ENCODE results near the gene PRELID3B. TPM values are rescaled to one million over a fixed set of nuclear protein-coding genes. Genes with fewer than 3 reads are reported as not detected.
"Not testable (repeated sequence)": the region's sequence is repeated elsewhere in the genome, so short reads cannot be mapped to it uniquely, and the experiment has no call there.

Gene PRELID3B
- total RNA-seq, 1 donor from 2014 or later: 93.8 TPM

DNA sequence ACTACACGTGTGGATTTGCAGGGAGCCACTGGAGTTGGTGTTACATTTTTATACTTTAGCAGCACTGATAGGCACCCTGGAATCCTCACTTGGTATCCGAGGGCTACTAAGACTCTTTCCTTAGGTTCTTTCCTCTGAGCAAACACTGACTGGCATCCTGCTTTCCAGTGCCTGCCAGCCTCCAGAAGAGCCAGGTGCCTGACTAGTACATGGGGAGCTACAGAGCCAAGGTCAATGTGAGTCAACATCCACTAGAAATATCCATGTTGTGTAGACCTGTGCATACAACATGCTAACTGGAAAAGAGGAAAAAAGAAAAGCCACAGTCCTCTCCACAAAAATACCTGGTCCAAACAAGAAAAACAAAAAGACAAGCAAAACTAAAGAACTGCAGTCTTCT is 17.5 kb downstream of the PRELID3B start:
- DNase-seq: no peak

DNA sequence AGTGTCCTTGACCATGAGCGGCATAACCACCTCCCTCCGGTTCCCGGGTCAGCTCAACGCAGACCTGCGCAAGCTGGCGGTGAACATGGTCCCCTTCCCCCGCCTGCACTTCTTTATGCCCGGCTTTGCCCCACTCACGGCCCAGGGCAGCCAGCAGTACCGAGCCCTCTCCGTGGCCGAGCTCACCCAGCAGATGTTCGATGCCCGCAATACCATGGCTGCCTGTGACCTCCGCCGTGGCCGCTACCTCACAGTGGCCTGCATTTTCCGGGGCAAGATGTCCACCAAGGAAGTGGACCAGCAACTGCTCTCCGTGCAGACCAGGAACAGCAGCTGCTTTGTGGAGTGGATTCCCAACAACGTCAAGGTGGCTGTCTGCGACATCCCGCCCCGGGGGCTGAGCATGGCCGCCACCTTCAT is 18.5 kb downstream of the PRELID3B start:
- no peak for DNase-seq

DNA sequence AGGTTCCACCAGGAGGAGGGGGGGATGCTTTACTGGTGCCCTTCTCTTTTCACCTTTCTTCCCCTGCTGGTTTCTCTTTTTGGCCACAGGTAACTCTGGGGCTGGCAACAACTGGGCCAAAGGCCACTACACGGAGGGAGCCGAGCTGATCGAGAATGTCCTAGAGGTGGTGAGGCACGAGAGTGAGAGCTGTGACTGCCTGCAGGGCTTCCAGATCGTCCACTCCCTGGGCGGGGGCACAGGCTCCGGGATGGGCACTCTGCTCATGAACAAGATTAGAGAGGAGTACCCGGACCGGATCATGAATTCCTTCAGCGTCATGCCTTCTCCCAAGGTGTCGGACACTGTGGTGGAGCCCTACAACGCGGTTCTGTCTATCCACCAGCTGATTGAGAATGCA is 19.0 kb downstream of the PRELID3B start:
- DNase-seq: no peak

DNA sequence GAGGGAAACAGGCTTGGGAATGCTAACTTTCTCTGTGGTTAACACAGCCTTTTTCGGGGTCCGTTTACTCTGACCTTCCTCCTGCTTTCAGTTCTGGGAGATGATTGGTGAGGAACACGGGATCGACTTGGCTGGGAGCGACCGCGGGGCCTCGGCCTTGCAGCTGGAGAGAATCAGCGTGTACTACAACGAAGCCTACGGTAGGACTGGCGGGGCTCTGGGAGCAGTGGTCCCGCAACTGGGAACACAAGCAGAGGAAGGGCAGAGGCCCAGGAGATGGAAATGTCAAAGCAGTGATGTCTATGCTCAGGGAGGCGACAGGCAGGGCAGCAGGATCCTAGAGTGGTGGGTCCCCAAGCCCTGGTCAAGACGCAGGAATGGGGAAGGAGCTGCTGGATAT is 19.8 kb downstream of the PRELID3B start:
- no peak for DNase-seq

DNA sequence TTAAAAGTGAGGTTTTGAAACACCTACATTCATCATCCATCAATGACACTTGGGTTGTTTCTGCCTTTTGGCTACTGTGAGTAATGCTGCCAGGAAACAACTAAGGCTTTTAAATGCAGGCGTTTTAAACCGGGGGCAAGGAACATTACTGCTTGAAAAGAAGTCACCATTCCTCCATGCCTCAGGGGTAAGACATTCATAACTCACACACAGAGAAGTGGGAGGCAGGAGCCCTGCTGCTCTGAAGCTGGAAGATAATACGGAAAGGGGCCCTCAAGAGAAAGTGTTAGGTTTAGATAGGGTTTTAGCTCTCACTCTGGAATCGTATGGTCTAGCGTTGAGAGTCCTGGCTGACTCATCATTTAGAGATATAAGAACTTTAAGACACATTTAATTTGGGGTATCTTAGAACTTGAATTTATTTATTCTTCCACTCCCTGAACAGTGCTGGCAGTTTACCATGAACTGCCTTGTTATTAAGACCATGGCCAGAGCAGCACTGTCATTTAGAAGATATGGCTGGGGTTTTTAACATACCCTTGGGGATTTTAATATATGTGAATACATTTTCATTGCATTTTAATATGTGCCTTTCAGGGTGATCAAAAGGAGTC is 21.5 kb downstream of the PRELID3B start:
- DNase-seq: no peak

DNA sequence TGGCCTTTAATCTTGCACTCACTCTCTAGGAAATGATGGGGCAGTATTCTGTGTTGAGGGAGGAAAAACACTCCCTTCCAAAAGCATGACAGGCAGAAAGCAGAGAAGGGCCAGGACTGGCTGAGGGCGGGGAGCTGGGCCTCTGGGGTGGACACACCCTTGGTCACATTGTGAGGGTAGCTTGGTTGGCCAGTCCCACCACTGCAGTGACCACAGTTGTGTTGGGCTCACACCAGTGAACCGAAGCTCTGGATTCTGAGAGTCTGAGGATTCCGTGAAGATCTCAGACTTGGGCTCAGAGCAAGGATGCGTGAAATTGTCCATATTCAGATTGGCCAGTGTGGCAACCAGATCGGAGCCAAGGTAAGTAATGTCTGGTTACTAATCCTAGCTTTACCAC is 23.4 kb downstream of the PRELID3B start, which contains the start of gene TUBB1:
TSS of gene TUBB1 (plus strand) at position 213 of the 400 bp plus-strand sequence. CDS start at position 307, 94 bp downstream.
- DNase-seq: no peak

DNA sequence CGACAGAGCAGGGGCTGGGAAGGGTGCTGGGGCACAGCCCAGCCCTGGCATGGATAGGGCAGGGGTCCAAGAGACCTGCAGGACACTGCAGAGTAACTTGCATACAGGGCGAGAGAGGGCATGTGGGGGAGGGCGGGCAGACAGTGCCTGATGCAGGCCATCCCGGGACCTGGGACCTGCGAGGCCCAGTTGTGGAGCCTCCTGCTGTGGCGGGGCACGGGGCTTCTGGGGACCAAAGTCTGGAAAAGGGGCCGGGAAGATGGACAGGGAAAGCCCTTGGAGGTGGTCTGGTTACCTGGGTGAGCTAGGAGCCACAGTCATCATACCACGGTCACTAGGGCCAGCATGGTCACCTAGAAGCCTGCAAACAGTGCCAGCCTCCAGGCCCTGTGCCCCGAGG is 23.8 kb downstream of the PRELID3B start:
- DNase-seq: no peak

DNA sequence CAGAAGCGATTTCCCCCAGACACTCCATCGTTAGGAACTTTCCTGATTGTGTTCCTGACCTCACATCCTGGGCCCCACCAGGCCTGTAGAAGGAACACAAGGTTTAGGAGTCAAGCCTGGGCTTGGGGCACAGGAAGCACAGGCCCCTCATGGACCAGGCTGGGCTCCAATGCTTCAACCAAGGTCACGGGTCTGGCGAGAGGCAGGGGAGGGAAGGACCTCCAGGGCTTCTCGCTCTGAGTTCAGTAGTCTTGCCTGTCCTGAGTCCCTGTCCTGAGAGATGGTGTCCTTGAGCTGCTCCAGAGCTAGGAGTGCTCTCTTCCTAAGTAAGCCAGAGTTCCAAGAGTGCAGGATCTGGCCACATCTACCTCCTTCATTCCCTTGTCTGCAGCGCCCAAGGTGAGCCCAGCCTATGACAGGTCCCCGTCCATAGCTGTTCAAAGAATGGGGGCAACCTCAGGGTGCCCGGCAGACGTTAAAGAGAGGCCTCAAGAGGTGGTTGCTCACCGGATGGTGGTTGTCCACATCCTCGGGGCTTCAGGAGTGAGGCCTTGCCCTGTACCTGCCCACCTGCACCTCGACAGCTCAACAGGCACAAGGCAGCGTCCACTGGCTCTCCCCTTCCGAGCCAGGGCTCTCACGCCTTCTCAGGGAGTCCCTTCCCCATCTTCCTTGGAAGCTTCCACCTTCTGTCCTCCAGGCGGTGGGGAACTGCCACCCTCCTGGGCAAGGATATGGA is 24.9 kb downstream of the PRELID3B start:
- DNase-seq: no peak

DNA sequence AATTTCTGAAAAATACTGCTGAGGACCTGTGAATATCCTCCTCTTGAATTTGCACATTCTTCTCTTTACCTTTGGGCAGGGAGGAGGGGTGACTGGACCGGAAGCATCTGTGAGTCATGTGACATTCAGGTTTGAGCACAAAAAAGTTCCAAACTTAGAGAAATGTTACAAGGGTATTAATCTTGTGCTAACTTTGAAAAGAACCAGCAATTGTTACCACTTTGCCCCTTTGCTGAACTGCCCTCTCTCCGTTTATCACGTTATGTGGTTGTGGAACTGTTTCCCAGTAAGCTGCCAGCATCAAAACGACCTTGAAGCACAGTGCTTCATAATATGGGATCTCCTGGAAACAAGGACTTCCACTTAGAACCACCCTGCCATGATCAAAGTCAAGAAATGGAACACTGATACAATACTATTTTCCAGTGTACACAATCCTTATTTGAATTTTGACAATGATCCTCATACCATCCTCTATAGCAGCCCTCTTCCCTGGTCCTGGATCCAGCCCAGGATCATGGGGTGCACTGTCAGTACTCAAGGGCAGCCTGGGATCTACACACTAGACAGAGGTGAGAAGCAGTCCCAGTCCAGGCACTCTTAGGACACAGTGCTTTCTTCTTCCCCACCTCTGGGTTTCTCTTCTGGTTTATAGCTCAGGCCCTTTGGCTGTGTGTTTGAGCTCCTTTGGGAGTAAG is 25.6 kb downstream of the PRELID3B start:
- peak; percentile 55 for DNase-seq

DNA sequence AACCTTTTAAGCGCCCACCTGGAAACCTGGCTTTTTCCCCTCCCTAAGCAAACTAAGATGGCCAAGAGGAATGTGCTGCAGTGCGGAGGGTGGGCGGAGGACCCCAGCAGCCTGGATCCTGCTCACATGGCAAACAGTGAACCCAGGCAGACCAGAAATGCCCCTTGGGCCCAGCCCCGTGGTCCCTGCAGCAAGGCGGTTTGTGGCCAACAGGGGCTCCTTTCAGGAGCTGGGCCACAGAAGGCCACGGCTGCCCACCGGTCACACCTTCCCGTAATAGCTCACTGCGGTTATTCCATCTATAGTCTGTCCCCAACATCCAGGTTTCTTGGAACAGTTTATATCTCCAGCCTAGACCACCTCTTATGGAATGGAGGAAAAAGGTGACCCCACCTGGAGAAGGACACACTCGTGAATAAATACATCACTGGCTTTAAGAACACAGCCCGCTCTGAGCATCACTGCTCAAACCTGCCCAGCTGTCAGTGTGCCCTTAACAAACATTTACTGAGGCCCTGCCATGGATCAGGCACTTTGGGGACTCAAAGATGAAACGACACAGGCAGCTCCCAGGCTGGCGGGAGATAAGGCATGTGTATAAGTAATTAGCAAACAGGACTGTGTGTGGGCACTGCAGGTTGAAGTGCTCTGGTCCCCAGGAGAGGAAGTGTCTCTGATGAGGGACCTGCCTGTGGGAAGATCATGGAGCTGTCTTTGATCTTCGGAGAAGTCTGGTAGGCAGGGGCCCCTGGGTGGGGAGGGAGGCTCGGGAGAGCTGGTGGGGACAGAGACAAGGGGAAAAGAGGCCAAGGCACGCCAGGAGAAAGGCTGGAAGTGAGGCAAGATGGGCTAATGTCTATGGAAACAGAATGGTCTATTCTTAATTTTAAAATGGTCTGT is 26.5 kb downstream of the PRELID3B start:
- DNase-seq: no peak

DNA sequence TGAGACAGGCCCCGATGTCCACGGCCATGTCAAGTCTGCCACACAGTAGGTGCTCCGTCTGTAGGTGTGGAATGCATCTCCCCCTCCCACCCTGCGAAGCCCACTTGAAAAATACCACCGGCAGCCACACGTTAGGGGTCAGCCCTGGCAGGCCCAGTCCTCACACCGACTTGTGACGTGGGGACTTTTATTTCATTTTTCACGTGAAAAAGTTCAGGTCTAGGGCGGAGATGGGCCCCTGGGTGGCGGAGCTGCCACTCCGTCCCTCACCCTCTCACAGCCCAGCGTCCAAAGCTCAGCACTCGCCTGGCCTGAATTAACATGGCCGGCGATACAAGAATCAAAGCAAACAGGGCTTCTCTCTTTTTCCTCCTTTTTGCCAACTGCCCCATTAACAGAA is 27.2 kb downstream of the PRELID3B start:
- DNase-seq: no peak

DNA sequence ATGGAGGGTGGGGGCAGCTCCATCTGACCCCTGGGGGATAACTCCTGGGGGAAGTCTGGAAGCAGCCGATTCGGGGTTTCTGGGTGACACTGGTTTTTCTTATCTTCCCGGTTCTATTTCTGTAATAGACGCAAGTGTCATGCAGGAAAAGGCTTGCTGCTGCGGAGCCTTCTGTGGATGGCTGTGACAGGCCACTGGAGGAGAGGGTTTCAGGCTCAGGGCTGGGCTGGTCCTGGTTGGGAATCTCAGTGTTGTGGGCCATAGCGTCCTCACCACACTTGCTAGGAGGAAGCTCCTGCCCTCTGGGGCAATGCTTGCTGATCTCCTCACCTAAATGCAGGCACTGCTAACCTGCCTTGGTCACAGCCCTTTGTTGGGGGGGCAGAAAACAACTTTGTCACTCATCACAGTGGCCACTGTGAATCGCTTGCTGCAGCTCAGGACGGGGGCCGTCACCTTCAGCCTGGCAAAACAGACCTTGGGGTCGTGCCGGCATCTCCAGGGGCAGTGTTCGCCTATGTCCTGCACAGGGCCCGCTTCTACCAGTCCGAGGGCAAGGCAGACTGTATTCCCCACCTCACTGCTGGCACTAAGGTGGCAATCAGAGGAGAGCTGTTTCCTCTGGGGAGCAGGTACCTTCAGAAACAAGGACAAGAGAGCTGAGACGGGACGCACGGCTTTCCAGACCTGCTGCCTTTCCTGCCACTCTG is 27.8 kb downstream of the PRELID3B start:
- no peak for DNase-seq

DNA sequence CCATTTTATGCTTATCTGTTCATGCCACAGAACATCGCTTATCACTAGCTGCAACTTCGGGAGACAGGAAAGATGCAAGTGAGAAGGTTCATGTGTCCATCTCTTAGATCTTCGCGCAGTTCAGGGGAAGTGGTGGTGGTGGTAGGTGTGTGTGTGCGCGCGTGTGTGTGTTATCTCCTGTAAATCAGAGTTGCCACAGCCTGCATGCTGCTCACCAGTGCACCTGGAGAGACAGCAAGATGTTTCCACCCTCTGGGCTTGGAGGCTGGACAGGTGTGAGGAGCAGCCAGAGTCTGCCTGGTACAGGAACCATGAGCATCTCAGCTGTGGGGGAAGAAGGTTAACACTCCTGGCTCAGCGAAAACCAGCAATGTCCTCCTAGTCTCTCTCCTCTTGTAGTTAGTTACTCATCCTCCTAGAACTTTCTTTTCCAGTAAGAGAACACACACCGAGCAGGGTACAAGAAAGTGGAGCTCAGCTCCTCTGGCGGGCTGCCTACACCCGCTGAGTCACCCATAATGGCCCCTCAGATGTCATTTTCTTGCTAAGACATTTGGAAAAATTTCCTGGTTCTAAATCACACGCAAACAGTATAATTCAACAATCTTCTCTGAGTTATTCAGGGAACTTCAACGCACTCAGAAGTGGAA is 28.5 kb downstream of the PRELID3B start:
- no peak for DNase-seq

DNA sequence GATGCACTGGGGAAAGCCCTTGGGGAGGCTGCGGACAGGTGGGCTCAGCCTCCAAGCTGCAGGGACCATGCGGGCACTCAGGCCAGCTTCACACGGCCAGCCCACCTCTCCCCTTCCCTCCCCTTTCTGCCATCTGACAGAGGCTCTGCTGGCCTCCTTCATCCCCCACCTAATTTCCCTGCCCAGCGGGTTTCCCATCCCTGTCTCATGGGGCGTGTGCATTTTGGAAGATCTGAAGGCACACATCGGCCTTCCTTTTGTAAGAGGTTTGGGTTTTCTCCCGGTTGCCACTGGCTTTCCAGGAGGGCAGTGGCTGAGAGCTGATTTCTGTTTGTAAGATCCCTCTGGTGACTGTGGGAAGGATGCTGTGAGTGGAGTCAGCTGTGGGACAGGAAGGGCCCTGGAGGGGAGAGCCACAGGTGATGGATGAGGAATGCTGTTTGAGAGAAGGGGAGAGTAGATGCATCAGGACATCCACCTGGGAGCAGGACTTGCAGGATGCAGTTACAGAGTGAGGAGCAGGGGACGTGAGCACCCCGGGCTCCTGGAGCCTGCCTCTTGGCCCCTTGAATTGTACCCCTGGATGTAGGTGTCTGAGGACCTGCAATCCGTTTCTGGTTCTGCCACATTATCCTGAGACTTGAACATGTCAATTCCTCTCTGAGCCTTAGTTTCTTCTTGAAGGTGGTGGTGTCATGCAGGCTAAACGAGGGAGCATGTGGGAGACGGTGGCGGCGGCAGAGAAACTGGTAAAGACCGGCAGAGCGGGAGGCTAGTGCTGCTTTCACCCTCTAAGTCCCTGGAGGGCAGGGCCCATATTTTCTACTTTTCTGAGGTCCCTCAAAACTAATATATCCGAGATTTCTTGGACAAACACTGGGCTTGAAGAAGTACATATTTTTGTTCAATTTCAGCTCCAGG is 29.3 kb downstream of the PRELID3B start:
- no peak for DNase-seq

DNA sequence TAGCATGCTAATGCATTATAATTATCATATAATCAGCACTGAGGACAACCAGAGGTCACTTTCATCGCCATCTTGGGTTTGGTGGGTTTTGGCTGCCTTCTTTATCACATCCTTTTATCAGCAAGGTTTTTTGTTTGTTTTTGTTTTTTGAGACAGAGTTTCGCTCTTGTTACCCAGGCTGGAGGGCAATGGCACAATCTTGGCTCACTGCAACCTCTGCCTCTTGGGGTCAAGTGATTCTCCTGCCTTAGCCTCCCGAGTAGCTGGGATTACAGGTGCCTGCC is 30.8 kb downstream of the PRELID3B start:
- not testable (repeated sequence) for DNase-seq

DNA sequence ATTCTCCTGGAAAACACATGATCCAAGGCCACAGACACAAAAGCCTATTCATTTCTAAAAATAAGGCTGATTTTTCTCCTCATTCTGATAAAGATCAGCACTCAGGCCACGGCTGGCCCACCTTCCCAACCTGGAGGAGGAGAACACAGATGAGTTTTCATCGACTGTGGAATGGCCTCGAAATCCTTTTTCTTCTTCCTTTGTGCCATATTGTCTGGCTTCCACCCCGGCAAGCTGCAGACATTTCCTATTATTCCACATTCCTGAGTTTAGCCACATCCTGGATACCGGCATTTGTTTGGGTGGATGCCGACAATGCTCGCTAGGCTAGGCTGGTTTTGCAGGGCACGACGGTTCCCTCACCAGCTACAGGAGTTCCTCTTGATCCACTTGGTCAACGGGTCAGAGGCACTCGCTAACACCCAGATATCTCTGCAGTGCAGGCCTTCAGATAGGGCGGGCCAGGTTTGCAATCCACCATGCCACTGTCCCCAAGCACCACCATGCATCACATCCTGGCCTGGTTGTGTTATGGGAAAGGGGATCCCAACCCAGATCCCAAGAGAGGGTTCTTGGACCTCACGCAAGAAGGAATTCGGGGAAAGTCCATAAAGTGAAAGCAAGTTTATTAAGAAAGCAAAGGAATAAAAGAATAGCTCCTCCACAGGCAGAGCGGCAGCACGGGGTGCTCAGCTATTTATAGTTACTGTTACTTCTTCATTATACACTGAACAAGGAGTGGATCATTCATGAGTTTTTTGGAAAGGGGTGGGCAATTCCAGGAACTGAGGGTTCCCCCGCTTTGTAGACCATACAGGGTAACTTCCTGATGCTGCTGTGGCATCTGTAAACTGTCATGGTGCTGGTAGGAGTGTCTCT is 31.4 kb downstream of the PRELID3B start:
- peak; percentile 97 for DNase-seq

DNA sequence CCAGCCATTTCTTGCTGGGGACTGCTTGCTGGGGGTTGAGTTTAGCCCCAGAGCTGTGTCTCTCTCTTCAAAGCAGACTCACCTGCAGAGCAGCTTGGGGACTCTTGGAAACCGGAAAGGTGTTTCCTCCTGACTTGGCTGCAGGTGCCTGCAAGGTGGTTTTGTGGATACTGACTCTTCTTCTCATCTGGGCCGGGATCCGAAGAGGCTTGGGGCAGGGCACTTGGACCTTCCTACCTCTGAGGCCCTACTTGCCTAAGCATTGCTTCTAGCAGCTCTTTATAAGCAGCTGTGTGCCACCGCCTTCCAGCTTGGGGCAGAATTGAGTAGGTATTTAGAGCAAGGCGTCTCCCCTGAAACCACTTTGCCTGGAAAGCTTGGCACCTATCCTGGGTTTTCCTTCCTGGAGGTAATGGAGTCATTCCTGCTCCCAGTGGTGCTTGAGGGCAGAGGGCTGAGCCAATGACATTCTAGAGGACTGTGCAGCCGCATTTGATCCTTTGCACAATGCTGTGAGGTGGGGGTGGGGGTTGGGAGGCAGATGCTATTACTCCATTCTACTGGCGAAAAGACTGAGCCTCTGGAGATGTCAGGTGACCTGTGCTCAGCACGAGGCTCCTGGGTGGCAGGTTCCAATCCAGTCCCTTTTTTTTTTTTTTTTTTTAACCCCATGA is 32.1 kb downstream of the PRELID3B start:
- DNase-seq: peak; percentile 84

DNA sequence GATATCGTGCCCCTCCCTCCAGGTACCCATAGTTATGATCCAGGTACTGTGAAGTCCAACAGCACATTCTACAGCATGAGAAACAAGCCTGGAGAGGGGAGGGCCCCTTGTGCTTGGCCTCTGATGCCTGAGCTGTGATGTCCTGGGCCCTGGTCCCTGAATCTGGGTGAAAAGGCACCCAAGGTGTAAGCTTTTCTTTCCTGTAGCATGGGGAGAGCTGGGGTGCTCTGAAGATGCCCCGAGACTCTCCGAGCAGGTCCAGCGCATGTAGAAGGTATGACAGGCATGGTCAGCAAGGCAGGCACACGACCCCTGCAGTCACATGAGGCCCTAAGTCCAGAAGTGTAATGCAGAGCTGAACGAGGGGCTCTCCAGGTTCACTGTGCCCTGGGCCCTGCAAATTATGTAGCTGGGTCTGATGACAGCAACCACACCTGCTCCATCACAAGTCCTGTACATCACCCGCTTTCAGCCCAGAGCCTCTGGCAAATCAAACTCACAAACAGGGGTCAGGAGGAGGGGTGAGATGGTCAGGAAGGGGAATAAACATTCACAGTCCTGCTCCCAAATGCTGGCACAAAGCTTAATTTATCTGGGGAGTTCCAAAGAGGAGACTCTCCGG is 33.8 kb downstream of the PRELID3B start:
- DNase-seq: no peak

All from dermis blood vessel endothelial cell (primary cell).